Pancreas (tissue), 10 donors: ENCODE data around the gene CD24. TPM values are rescaled to one million over a fixed set of nuclear protein-coding genes. Genes with fewer than 3 reads are reported as not detected.
"Not testable (repeated sequence)": the region's sequence is repeated elsewhere in the genome, so short reads cannot be mapped to it uniquely, and the experiment has no call there.

Experiments
- ATAC-seq, 4 donors: fragments of 200-7000 bp; cut with Tn5 transposase; one replicate each; pipeline versions ENCODE4 v1.8.0 to v1.9.1; 2020; ENCODE audit warnings: mild to moderate bottlenecking in 4 of 4, moderate library complexity in 4 of 4
- DNase-seq, 6 donors: peaks; one replicate each; pipeline ENCODE4 v3.0.0-alpha.2; 2020
- FAIRE-seq: peaks from 2 replicates; lab custom pipeline; 2012; peaks lifted over from hg19 to GRCh38; lab: Jason Lieb, UNC
- H3K27ac ChIP-seq, 4 donors: fragments of 200-600 bp; sonication (generic); 1 replicate in 3 of 4; 2 replicates in 1 of 4; pipeline versions ENCODE4 v1.5.0 to v1.8.0; 2020
- H3K27me3 ChIP-seq, 4 donors: fragments of 200-600 bp; one replicate each; pipeline ENCODE4 v1.8.0; 2021
- H3K36me3 ChIP-seq, 3 donors: fragments of 200-600 bp; sonication (generic) in 1 of 3; one replicate each; pipeline versions ENCODE4 v1.5.0 to v1.8.0; 2020 to 2021
- H3K4me1 ChIP-seq, 3 donors: fragments of 200-600 bp; one replicate each; pipeline ENCODE4 v1.8.0; 2021
- H3K4me3 ChIP-seq, 4 donors: fragments of 200-600 bp; sonication (generic) in 2 of 4; one replicate each; pipeline versions ENCODE4 v1.5.0 to v1.8.0; 2020 to 2021
- H3K9me3 ChIP-seq, 4 donors: fragments of 200-600 bp; one replicate each; pipeline ENCODE4 v1.8.0; 2021
- WGBS, 2 donors: extraction: QIAGEN DNeasy Blood & Tissue Kit; methylation state at CpG; one replicate each; pipeline ENCODE4 v1.1.7; 2013; 5-methylcytosine and 5-hydroxymethylcytosine counted together
- intact Hi-C, 3 donors: fragments of 100-400 bp; cut with DNase I; formaldehyde crosslinking; loops; one replicate each; pipeline versions ENCODE4 v1.11.1 to v1.14.2; 2022
- polyA plus RNA-seq, 2 donors: library from polyadenylated mRNA; stranded (reverse); fragments of 200-250 nt; gene quantifications; one replicate each; pipeline ENCODE4 v1.2.3, GENCODE V29; 2013
- total RNA-seq, 6 donors: library from RNA; stranded (reverse); fragmentation: NEBNext Ultra II Directional in 4 of 6; extraction: Animal tissue kit (Norgen Biotek cat#: 25700) in 4 of 6; gene quantifications; one replicate each; pipeline versions ENCODE4 v1.2.1 to v1.2.4, GENCODE V29; 2021 to 2023
- TF ChIP-seq, protein P1 (sequence below), 4 donors: fragments of 200-600 bp; sonication (generic) in 3 of 4; IDR thresholded peaks; one replicate each; pipeline versions ENCODE4 v1.5.0 to v1.8.0; 2021; ENCODE audit warnings: antibody characterized with exemption in 4 of 4
- donor health status: healthy with polysubstance abuse.
- donor health status: DM: no; HTN: no; CAD: no; lungs with moderate emphysema.
- donor health status: DM: no; HTN: no; CAD: no.
- donor health status: control.
- donor health status: control.
- donor health status: Bipolar disorder and iron deficiency.
- donor health status: DM: yes; HTN: yes; CAD: no.
- donor health status: DM: no; HTN: no; CAD: no.
- donor health status: DM: no; HTN: no; CAD: no.
- donor health status: DM: yes; HTN: yes; CAD: no.

The CD24 gene
- total and polyA plus RNA-seq, 8 donors: 333 to 874 (median 659) TPM

DNA sequence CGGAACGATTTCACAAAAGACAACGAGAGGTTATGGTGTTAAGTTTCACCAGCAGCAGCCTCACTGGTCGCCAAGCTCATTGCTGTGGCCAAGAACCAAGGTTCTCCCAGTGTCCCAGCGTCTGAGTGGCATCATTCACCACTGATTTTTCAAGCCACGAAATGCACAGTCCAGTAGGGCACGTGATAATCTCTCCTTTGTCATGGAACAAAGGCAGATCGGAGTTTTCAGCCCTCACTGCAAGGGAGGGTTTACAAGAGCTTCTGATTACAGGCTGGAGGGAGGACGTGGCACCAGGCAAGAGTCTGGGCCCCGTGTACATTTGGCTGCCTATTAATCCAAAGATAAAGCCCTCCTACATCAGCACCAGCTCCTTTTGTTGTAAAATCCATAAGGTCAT lies 2.0 kb downstream of the CD24 start:
- no peak for FAIRE-seq
- 3 to 6% methylated on average over 10 of the region's 10 CpGs for WGBS, 2 donors
- no peaks in the 10 kb centered on the region for H3K9me3 ChIP-seq
- peaks cover 0 to 11% (median 0%) of the 10 kb centered on the region in 3 donors for H3K36me3 ChIP-seq
- H3K27me3 ChIP-seq: no peaks in the 10 kb centered on the region
- DNase-seq: peak in 4 of 6 donors; percentile 38 to 54 (median 46)
- intact Hi-C loops: loop anchor here in 1 of 3 donors (10.0 kb wide), 1 partner anchor 188 kb away; no protein-coding TSS in a partner anchor
- peak overlapping the region; percentile 64 to 86 (median 70) for H3K4me3 ChIP-seq
- ATAC-seq: peak; percentile 3 to 7 (median 5)
- TF ChIP-seq, protein P1, sequence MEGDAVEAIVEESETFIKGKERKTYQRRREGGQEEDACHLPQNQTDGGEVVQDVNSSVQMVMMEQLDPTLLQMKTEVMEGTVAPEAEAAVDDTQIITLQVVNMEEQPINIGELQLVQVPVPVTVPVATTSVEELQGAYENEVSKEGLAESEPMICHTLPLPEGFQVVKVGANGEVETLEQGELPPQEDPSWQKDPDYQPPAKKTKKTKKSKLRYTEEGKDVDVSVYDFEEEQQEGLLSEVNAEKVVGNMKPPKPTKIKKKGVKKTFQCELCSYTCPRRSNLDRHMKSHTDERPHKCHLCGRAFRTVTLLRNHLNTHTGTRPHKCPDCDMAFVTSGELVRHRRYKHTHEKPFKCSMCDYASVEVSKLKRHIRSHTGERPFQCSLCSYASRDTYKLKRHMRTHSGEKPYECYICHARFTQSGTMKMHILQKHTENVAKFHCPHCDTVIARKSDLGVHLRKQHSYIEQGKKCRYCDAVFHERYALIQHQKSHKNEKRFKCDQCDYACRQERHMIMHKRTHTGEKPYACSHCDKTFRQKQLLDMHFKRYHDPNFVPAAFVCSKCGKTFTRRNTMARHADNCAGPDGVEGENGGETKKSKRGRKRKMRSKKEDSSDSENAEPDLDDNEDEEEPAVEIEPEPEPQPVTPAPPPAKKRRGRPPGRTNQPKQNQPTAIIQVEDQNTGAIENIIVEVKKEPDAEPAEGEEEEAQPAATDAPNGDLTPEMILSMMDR (IDR thresholded peaks at IDR 0.05): no peak
- peaks cover 3 to 15% (median 7%) of the 10 kb centered on the region in 3 donors for H3K4me1 ChIP-seq
- peak overlapping the region; percentile 90 to 99 (median 98) for H3K27ac ChIP-seq

DNA sequence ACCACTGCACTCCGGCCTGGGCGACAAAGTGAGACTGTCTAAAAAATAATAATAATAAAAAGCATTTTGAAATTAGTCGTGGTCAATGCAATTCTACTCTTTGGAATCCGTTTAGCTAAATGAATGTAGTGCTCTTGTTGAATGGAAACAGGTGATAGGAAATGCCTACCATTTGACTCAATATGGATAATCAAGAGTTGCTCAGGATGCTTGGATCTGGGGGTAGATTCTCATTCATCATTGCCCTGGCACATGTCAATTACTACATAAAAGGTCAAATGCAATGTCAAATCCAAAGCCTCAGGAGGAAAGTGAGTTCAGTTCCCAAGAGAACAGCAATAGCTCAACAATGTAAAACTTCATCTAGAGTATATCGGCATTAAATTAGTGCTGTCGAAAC lies 3.8 kb downstream of the CD24 start:
- 72 to 83% methylated on average over 6 of the region's 6 CpGs for WGBS, 2 donors
- Histone ChIP-seq H3K27ac (peak overlapping the region in 1 of 4 donors; percentile 55), H3K4me3 (peak overlapping the region in 2 of 4 donors; percentile 70 to 86), H3K36me3 (peaks cover 0 to 11% (median 0%) of the 10 kb centered on the region in 3 donors)
- not testable (repeated sequence) for ATAC-seq, H3K9me3 ChIP-seq, H3K4me1 ChIP-seq, FAIRE-seq, H3K27me3 ChIP-seq, DNase-seq
- intact Hi-C loops: loop anchor here in 1 of 3 donors (10.0 kb wide), 1 partner anchor 186 kb away; no protein-coding TSS in a partner anchor

DNA sequence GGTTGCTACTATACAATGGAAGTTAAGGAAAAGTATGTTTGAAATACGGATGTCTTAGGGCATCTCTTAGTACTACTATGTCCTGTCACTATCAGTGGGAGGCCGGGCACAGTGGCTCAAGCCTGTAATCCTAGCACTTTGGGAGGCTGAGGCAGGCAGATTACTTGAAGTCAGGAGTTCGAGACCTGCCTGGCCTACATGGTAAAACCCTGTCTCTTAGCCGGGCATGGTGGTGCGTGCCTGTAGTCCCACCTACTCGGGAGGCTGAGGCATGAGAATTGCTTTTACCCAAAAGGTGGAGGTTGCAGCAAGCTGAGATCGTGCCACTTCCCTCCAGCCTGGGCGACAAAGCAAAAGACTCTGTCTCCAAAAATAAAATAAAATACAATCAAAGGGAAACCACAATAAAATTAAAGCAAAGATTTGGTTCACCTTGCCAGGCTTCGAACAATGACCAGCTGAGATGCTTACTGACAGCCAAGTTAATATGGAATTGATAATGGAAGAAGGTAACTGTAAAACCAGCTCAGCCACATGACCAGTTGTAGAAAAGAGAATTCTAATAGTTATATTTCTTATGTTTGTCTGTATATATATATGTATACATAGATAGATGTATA lies 6.5 kb downstream of the CD24 start:
- 65 to 66% methylated on average over 9 of the region's 9 CpGs for WGBS, 2 donors
- TF ChIP-seq, protein P1 (IDR thresholded peaks at IDR 0.05): no peak
- intact Hi-C loops: loop anchor here in 1 of 3 donors (5.0 kb wide), 1 partner anchor 181 kb away; no protein-coding TSS in a partner anchor
- Histone ChIP-seq H3K4me3 (no peak overlapping the region), H3K27me3 (no peaks in the 10 kb centered on the region), H3K4me1 (no peaks in the 10 kb centered on the region), H3K27ac (peak overlapping the region in 2 of 4 donors; percentile 1 to 55), H3K9me3 (no peaks in the 10 kb centered on the region), H3K36me3 (peaks cover 0 to 11% (median 0%) of the 10 kb centered on the region in 3 donors)
- peak in 2 of 6 donors; percentile 31 to 44 for DNase-seq
- no peak for FAIRE-seq
- peak; percentile 1 to 12 (median 10) for ATAC-seq

DNA sequence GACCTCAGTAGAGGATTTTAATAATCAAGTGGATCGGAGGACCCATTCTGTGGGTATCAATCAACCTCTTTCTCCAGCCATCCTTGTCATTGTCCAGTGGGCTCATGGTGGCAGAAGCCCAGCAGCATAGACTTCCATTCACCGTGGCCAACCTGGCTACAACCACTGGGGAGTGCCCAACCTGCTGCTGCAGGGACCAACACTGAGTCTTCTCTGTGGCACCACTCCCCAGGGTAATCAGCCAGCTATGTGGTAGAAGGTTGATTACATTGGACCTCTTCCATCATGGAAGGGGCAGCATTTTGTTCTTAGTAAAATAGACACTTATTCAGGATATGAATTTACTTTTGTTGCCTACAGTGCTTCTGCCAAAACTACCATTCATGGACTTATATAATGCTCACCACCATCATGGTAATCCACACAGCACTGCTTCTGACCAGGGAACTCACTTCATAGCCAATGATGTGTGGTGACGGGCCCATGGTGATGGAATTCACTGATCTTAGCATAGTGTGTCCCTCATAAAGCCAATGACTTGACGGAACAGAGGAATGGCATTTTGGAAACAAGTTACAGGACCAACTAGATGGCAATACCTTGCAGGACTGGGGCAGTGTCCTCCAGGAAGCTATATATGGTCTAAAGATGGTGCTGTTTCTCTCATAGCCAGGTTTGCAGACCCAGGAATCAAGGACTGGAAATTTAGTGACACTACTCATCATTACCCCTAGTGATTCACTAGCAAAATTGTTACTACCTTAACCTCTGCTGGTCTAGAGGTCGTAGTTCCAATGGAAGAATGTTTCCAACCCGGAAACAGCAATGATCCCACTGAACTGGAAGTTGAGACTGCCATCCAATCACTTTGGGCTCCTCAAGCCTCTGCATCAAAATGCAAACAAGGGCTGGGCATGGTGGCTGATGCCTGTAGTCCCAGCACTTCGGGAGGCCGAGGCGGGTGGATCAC lies 7.6 kb downstream of the CD24 start:
- intact Hi-C loops: loop anchor here in 1 of 3 donors (5.0 kb wide), 1 partner anchor 180 kb away; no protein-coding TSS in a partner anchor
- H3K27ac ChIP-seq: peak overlapping the region in 1 of 4 donors; percentile 55
- 56% methylated on average over 9 of the region's 9 CpGs for WGBS, 2 donors

More for the DNA sequence above, 7.6 kb downstream of the CD24 start:
- Histone ChIP-seq H3K36me3 (peaks cover 0 to 11% (median 0%) of the 10 kb centered on the region in 3 donors), H3K27me3 (no peaks in the 10 kb centered on the region), H3K9me3 (no peaks in the 10 kb centered on the region), H3K4me1 (no peaks in the 10 kb centered on the region), H3K4me3 (no peak overlapping the region)
- peak in 5 of 6 donors; percentile 38 to 70 (median 67) for DNase-seq
- FAIRE-seq: no peak
- peak; percentile 49 to 68 (median 58) for ATAC-seq
- TF ChIP-seq, protein P1 (IDR thresholded peaks at IDR 0.05): no peak
